ENCODE results near the gene SCAPER.

DNA sequence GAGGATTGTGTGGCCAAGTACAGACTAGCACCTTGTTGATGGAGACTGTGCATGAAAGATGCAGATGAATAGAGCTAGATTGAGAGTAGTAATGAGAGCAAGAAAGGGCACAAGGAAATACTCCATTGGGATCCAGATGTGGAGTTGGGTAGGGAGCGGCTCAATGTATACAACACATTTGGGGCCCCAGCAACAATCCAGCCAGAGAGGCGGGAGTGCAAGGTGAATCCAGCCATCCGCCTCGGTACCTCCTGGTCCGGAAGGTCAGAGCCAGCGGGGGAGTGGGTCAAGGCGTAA, 559.6 kb downstream of the SCAPER start:
- TF ChIP-seq EP300 (IDR thresholded peaks at IDR 0.05) (no peak), POLR2A (IDR thresholded peaks at IDR 0.05) (no peak), POLR2AphosphoS5 (IDR thresholded peaks at IDR 0.05) (no peak)
- TF ChIP-seq, protein P1, sequence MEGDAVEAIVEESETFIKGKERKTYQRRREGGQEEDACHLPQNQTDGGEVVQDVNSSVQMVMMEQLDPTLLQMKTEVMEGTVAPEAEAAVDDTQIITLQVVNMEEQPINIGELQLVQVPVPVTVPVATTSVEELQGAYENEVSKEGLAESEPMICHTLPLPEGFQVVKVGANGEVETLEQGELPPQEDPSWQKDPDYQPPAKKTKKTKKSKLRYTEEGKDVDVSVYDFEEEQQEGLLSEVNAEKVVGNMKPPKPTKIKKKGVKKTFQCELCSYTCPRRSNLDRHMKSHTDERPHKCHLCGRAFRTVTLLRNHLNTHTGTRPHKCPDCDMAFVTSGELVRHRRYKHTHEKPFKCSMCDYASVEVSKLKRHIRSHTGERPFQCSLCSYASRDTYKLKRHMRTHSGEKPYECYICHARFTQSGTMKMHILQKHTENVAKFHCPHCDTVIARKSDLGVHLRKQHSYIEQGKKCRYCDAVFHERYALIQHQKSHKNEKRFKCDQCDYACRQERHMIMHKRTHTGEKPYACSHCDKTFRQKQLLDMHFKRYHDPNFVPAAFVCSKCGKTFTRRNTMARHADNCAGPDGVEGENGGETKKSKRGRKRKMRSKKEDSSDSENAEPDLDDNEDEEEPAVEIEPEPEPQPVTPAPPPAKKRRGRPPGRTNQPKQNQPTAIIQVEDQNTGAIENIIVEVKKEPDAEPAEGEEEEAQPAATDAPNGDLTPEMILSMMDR (IDR thresholded peaks at IDR 0.05), result no peak

All from upper lobe of left lung (tissue), 4 donors.